Endothelial cell of umbilical vein (primary cell): ENCODE measurements around the gene PKN1.

Experiments used
- CTCF ChIP-seq, 2 donors: IDR thresholded peaks; 1 replicate in 1 of 2; 2 replicates in 1 of 2; pipeline ENCODE4 v1.5.1; 2011; ENCODE audit warnings: low read length in 2 of 2, mild to moderate bottlenecking in 2 of 2, moderate library complexity in 2 of 2, control low read depth in 1 of 2, inconsistent platforms in 1 of 2, low read depth in 1 of 2; ENCODE audit not compliant: insufficient read depth in 1 of 2; ENCODE audit errors: extremely low read depth in 1 of 2
- EZH2 ChIP-seq: IDR thresholded peaks from 2 replicates; pipeline ENCODE4 v1.6.1; 2012; ENCODE audit warnings: borderline replicate concordance, low read depth, mild to moderate bottlenecking, moderate library complexity, low read length, inconsistent platforms; ENCODE audit not compliant: severe bottlenecking
- FOS ChIP-seq: IDR thresholded peaks from 2 replicates; pipeline ENCODE4 v1.6.1; 2011; ENCODE audit warnings: mild to moderate bottlenecking, low read length, moderate library complexity, borderline replicate concordance; ENCODE audit not compliant: insufficient read depth
- GATA2 ChIP-seq: IDR thresholded peaks from 2 replicates; pipeline ENCODE4 v1.7.0; 2011; ENCODE audit warnings: low read depth, mild to moderate bottlenecking, moderate library complexity, mixed read lengths, low read length; ENCODE audit not compliant: insufficient read length, insufficient read depth
- MYC ChIP-seq: IDR thresholded peaks from one replicate; pipeline ENCODE4 v1.6.1; 2011; ENCODE audit warnings: mild to moderate bottlenecking, low read depth, low read length
- POLR2A ChIP-seq: IDR thresholded peaks from 2 replicates; pipeline ENCODE4 v1.6.1; 2012; ENCODE audit warnings: low read depth, mild to moderate bottlenecking, control low read depth, low read length
- POLR2AphosphoS5 ChIP-seq: IDR thresholded peaks from 2 replicates; pipeline ENCODE4 v1.6.1; 2012; ENCODE audit warnings: low read depth, mild to moderate bottlenecking, control low read depth, low read length, moderate library complexity; ENCODE audit not compliant: insufficient read depth
- TF ChIP-seq, protein P1 (sequence below): IDR thresholded peaks from 2 replicates; pipeline ENCODE4 v1.6.1; 2011; ENCODE audit not compliant: insufficient read depth, insufficient read length

GRCh38 chr19:14516048-14516534 is 83.0 kb downstream of the PKN1 start:
- no peak for TF ChIP-seq EZH2
- no peak for TF ChIP-seq CTCF (IDR thresholded peaks at IDR 0.05; ENCODE audit: extremely low read depth in 1 of 2, insufficient read depth in 1 of 2, low read depth in 1 of 2, low read length in 2 of 2)
- TF ChIP-seq POLR2A: no peak
- no peak for TF ChIP-seq MYC
- TF ChIP-seq, protein P1, sequence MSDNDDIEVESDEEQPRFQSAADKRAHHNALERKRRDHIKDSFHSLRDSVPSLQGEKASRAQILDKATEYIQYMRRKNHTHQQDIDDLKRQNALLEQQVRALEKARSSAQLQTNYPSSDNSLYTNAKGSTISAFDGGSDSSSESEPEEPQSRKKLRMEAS: no peak
- no peak for TF ChIP-seq POLR2AphosphoS5
- no peak for TF ChIP-seq GATA2
- TF ChIP-seq FOS: no peak
